ENCODE data around the gene ALDH16A1.

The ALDH16A1 gene

DNA sequence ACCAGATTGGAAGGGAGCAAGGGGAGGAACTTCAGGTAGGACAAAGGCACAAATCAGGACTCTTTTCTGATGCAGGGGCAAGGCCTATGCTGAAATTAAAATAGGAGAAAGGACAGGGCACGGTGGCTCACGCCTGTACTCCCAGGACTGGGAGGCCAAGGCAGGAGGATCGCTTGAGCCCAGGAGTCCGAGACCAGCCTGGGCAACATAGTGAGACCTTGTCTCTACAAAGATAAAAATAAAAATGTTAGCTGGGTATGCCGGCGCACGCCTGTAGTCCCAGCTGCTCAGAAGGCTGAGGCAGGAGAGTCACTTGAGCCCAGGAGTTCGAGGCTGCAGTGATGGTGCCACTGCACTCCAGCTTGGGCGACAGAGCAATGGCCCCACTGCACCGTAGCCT, 17.4 kb upstream of the ALDH16A1 start:
- H3K4me3 ChIP-seq (ENCODE audit: low read length): no peak overlapping the region
- TF ChIP-seq, protein P1, sequence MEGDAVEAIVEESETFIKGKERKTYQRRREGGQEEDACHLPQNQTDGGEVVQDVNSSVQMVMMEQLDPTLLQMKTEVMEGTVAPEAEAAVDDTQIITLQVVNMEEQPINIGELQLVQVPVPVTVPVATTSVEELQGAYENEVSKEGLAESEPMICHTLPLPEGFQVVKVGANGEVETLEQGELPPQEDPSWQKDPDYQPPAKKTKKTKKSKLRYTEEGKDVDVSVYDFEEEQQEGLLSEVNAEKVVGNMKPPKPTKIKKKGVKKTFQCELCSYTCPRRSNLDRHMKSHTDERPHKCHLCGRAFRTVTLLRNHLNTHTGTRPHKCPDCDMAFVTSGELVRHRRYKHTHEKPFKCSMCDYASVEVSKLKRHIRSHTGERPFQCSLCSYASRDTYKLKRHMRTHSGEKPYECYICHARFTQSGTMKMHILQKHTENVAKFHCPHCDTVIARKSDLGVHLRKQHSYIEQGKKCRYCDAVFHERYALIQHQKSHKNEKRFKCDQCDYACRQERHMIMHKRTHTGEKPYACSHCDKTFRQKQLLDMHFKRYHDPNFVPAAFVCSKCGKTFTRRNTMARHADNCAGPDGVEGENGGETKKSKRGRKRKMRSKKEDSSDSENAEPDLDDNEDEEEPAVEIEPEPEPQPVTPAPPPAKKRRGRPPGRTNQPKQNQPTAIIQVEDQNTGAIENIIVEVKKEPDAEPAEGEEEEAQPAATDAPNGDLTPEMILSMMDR (IDR thresholded peaks at IDR 0.05; ENCODE audit: insufficient read depth, low read depth, low read length, missing control alignments): no peak
- no peak for DNase-seq (ENCODE audit: low read depth)

DNA sequence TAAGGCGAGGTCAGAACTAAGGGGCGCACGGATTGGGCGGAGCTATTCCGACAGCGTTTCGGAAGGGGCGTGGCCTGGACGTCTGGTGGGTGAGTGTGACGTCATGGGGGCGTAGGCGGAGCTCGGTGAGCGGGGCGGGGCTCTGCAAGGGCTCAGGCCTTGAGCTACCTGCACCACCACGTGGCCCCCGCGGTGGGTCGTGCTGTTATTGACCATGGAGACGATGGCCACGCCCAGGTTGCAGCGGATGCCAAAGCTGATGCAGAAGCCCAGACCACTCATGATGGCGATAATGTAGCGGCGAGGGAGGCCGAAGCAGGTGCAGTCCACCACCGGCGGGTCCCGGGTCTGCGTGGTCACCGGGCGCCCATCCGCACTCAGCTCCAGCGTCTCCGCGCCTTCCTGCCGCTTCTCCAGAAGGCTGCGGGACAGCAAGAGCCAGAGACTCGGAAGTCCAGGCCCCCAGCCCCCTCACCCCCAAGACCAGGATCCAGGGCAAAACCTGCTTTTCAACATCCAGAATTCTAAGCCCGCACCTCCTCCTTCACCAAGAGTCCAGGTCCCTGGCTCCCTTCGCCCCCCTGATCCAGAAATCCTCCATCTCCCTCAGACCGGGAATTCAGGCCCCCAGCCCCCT, 16.5 kb upstream of the ALDH16A1 start:
- no peak for DNase-seq (ENCODE audit: low read depth)
- no peak overlapping the region for H3K4me3 ChIP-seq (ENCODE audit: low read length)
- TF ChIP-seq, protein P1 (IDR thresholded peaks at IDR 0.05; ENCODE audit: insufficient read depth, low read depth, low read length, missing control alignments): no peak

GRCh38 chr19:49437231-49437630, 15.8 kb upstream of the ALDH16A1 start:
- DNase-seq (ENCODE audit: low read depth): no peak
- H3K4me3 ChIP-seq (ENCODE audit: low read length): no peak overlapping the region
- TF ChIP-seq, protein P1 (IDR thresholded peaks at IDR 0.05; ENCODE audit: insufficient read depth, low read depth, low read length, missing control alignments): no peak

GRCh38 chr19:49438261-49438660, 14.8 kb upstream of the ALDH16A1 start:
- H3K4me3 ChIP-seq (ENCODE audit: low read length): no peak overlapping the region
- TF ChIP-seq, protein P1 (IDR thresholded peaks at IDR 0.05; ENCODE audit: insufficient read depth, low read depth, low read length, missing control alignments): no peak
- DNase-seq (ENCODE audit: low read depth): no peak

GRCh38 chr19:49439836-49440235, 13.2 kb upstream of the ALDH16A1 start:
- TF ChIP-seq, protein P1 (IDR thresholded peaks at IDR 0.05; ENCODE audit: insufficient read depth, low read depth, low read length, missing control alignments): no peak

GRCh38 chr19:49440439-49441209, 12.4 kb upstream of the ALDH16A1 start:
- DNase-seq (ENCODE audit: low read depth): no peak
- H3K4me3 ChIP-seq (ENCODE audit: low read length): no peak overlapping the region
- TF ChIP-seq, protein P1 (IDR thresholded peaks at IDR 0.05; ENCODE audit: insufficient read depth, low read depth, low read length, missing control alignments): no peak

More at GRCh38 chr19:49439836-49440235, 13.2 kb upstream of the ALDH16A1 start:
- H3K4me3 ChIP-seq (ENCODE audit: low read length): no peak overlapping the region
- no peak for DNase-seq (ENCODE audit: low read depth)
